Choroid plexus epithelial cell (primary cell): Measurements from ENCODE around the gene ZBED2.
A peak's percentile ranks its signal among the peaks of the same experiment; 100 is the strongest.
"Not testable (repeated sequence)": the region's sequence is repeated elsewhere in the genome, so short reads cannot be mapped to it uniquely, and the experiment has no call there.

Source experiments
- DNase-seq: peaks from one replicate; pipeline ENCODE4 v3.0.0-alpha.2; 2010; ENCODE audit warnings: low read depth
- H3K4me3 ChIP-seq: 2 replicates; pipeline ENCODE4 v1.5.1; 2011; ENCODE audit warnings: low read depth, mild to moderate bottlenecking, control low read depth, low read length, moderate library complexity
- CTCF ChIP-seq: conservative IDR thresholded peaks from 2 replicates; pipeline ENCODE4 v1.5.1; 2011; ENCODE audit warnings: low read depth, mild to moderate bottlenecking, control low read depth, inconsistent platforms, low read length, moderate library complexity

ZBED2 gene

GRCh38 chr3:111568355-111568754 is 26.8 kb downstream of the ZBED2 start:
- H3K4me3 ChIP-seq: no peak overlapping the region
- no peak for TF ChIP-seq CTCF
- DNase-seq: no peak

- H3K4me3 ChIP-seq: no peak overlapping the region
- no peak for DNase-seq
- no peak for TF ChIP-seq CTCF
Measured at GRCh38 chr3:111566844-111567243, 28.3 kb downstream of the ZBED2 start.

GRCh38 chr3:111561902-111562301 is 33.2 kb downstream of the ZBED2 start:
- DNase-seq, H3K4me3 ChIP-seq: not testable (repeated sequence)

GRCh38 chr3:111548756-111549155 is 46.4 kb downstream of the ZBED2 start:
- no peak for TF ChIP-seq CTCF
- no peak overlapping the region for H3K4me3 ChIP-seq
- no peak for DNase-seq

- TF ChIP-seq CTCF: no peak
- peak; percentile 33 for DNase-seq
- H3K4me3 ChIP-seq: no peak overlapping the region
Measured at GRCh38 chr3:111548092-111548491, 47.1 kb downstream of the ZBED2 start.

GRCh38 chr3:111547631-111548030 is 47.5 kb downstream of the ZBED2 start:
- DNase-seq: no peak
- H3K4me3 ChIP-seq: no peak overlapping the region

GRCh38 chr3:111545349-111545748 is 49.8 kb downstream of the ZBED2 start:
- H3K4me3 ChIP-seq: no peak overlapping the region
- TF ChIP-seq CTCF: no peak
- DNase-seq: no peak

More at GRCh38 chr3:111547631-111548030, 47.5 kb downstream of the ZBED2 start:
- no peak for TF ChIP-seq CTCF
